Uterus (tissue), 2 donors: ENCODE measurements around the gene GRK5.

Source experiments
- POLR2A ChIP-seq, 2 donors: fragments of 450-650 bp; IDR thresholded peaks; one replicate each; pipeline ENCODE4 v1.6.1; 2016; ENCODE audit warnings: antibody characterized with exemption in 2 of 2, mild to moderate bottlenecking in 1 of 2, moderate library complexity in 1 of 2
- TF ChIP-seq, protein P1 (sequence below), 4 experiments: fragments of 200-600 bp in 2 of 4; fragments of 450-650 bp in 2 of 4; sonication (generic) in 2 of 4; IDR thresholded peaks; one replicate each; pipeline ENCODE4 v1.5.1; 2016 to 2019; ENCODE audit warnings: antibody characterized with exemption in 4 of 4, mild to moderate bottlenecking in 2 of 4, moderate library complexity in 1 of 4

DNA sequence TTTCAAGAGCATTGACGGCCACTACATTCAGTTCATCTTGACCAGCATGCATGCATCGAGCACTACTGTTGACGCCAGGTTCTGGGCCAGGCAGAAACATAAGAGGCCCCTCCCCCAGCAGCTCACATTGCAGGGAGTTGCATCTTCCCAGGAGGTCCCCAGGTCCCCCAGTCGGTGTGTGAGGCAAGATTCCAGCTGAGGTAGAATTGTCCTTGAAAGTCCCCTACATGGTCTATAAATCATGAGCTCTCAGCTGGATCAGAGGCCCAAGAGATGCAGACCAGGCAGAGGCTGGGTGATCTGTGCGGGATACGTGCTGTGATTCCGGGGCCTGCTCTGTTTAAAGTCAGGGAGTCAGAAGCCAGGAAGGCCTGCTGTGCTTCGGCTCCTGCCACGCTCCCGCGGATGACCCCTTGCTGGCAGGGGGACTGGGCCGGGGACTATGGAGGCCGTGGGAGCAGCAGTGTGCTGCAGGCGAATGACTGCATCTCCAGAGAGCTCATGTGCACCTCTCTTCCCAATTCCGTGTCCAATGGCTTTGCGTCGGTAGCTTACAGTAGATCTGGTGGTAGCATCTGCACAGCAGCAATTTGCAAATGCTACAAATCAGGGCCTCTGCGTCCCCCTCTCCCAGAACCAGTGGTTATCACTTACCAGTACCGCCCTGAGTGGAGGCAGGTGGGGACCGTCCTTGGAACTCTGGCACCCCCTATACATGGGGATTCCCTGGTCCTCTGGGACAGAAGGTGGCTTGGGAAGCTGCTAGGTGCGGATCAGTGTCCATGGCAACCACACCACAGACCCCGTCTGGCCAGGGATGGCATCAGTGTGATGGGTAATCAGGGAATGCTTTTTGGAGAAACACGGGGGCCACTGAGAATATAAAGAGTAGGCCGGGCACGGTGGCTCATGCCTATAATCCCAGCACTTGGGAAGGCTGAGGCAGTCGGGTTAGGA lies 241.5 kb downstream of the GRK5 start:
- TF ChIP-seq, protein P1, sequence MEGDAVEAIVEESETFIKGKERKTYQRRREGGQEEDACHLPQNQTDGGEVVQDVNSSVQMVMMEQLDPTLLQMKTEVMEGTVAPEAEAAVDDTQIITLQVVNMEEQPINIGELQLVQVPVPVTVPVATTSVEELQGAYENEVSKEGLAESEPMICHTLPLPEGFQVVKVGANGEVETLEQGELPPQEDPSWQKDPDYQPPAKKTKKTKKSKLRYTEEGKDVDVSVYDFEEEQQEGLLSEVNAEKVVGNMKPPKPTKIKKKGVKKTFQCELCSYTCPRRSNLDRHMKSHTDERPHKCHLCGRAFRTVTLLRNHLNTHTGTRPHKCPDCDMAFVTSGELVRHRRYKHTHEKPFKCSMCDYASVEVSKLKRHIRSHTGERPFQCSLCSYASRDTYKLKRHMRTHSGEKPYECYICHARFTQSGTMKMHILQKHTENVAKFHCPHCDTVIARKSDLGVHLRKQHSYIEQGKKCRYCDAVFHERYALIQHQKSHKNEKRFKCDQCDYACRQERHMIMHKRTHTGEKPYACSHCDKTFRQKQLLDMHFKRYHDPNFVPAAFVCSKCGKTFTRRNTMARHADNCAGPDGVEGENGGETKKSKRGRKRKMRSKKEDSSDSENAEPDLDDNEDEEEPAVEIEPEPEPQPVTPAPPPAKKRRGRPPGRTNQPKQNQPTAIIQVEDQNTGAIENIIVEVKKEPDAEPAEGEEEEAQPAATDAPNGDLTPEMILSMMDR (IDR thresholded peaks at IDR 0.05): no peak
- no peak for TF ChIP-seq POLR2A (IDR thresholded peaks at IDR 0.05)
